RPMI7951 (cell line): ENCODE measurements around the gene RECQL5. TPM values are rescaled to one million over a fixed set of nuclear protein-coding genes. Genes with fewer than 3 reads are reported as not detected.

Experiments
- DNase-seq: peaks from one replicate; pipeline ENCODE4 v3.0.0-alpha.2; 2012; ENCODE audit warnings: low read depth
- total RNA-seq: library from RNA; depleted of rRNA; stranded (reverse); fragments of >200 nt; shearing (Covaris generic); gene quantifications from 2 replicates; pipeline ENCODE4 v1.2.3, GENCODE V29; 2014

The RECQL5 gene
- total RNA-seq, 1 experiment from 2014 or later = 9.6 TPM

GRCh38 chr17:75633486-75634375 lies 33.2 kb downstream of the RECQL5 start:
- DNase-seq = peak; percentile 86

GRCh38 chr17:75632863-75633485 lies 34.0 kb downstream of the RECQL5 start, which contains the start of gene SMIM5:
SMIM5 (plus strand) TSS chr17:75633434; CDS start chr17:75640202, 6,768 bp downstream.
- DNase-seq = peak; percentile 78

- DNase-seq = no peak
These were observed 34.5 kb downstream of the RECQL5 start for GRCh38 chr17:75632428-75632827.

- DNase-seq = no peak
These were observed 35.6 kb downstream of the RECQL5 start for GRCh38 chr17:75631353-75631752.

GRCh38 chr17:75630071-75630917 lies 36.7 kb downstream of the RECQL5 start:
- DNase-seq = no peak

- DNase-seq = no peak
These were observed 37.8 kb downstream of the RECQL5 start for GRCh38 chr17:75629157-75629556.

GRCh38 chr17:75628425-75628824 lies 38.5 kb downstream of the RECQL5 start:
- DNase-seq = no peak

- DNase-seq = no peak
These were observed 39.9 kb downstream of the RECQL5 start for GRCh38 chr17:75627094-75627493.

GRCh38 chr17:75626496-75627038 lies 40.4 kb downstream of the RECQL5 start:
- no peak for DNase-seq

- DNase-seq = no peak
These were observed 41.0 kb downstream of the RECQL5 start for GRCh38 chr17:75625813-75626486.

GRCh38 chr17:75624714-75625345 lies 42.1 kb downstream of the RECQL5 start:
- no peak for DNase-seq

GRCh38 chr17:75624021-75624420 lies 42.9 kb downstream of the RECQL5 start:
- no peak for DNase-seq

- DNase-seq = no peak
These were observed 43.6 kb downstream of the RECQL5 start for GRCh38 chr17:75623386-75623785.

- no peak for DNase-seq
These were observed 44.1 kb downstream of the RECQL5 start for GRCh38 chr17:75622771-75623273.

GRCh38 chr17:75622076-75622475 lies 44.9 kb downstream of the RECQL5 start:
- no peak for DNase-seq

- DNase-seq = no peak
These were observed 45.5 kb downstream of the RECQL5 start for GRCh38 chr17:75621489-75621888.

GRCh38 chr17:75619506-75620431 lies 47.2 kb downstream of the RECQL5 start:
- peak; percentile 31 for DNase-seq

- no peak for DNase-seq
These were observed 49.3 kb downstream of the RECQL5 start for GRCh38 chr17:75617675-75618074.

GRCh38 chr17:75617218-75617617 lies 49.7 kb downstream of the RECQL5 start:
- DNase-seq = no peak
